Colonic mucosa (tissue), 4 donors: ENCODE data around the gene AP3S2. TPM values are rescaled to one million over a fixed set of nuclear protein-coding genes. Genes with fewer than 3 reads are reported as not detected.
"Not testable (repeated sequence)": the region's sequence is repeated elsewhere in the genome, so short reads cannot be mapped to it uniquely, and the experiment has no call there.

ENCODE experiments used
- DNase-seq: peaks from one replicate; pipeline ENCODE4 v3.0.0-alpha.2; 2020
- H3K27ac ChIP-seq: fragments of 200-600 bp; one replicate; pipeline ENCODE4 v1.8.0; 2021
- H3K27me3 ChIP-seq: fragments of 200-600 bp; one replicate; pipeline ENCODE4 v1.8.0; 2021
- H3K36me3 ChIP-seq: fragments of 200-600 bp; one replicate; pipeline ENCODE4 v1.8.0; 2021
- H3K4me1 ChIP-seq: fragments of 200-600 bp; one replicate; pipeline ENCODE4 v1.8.0; 2021; ENCODE audit warnings: mild to moderate bottlenecking
- H3K4me3 ChIP-seq: fragments of 200-600 bp; one replicate; pipeline ENCODE4 v1.8.0; 2021
- H3K9ac ChIP-seq, 2 donors: one replicate each; pipeline ENCODE4 v1.7.0; 2013; ENCODE audit warnings: control low read depth in 2 of 2, low read depth in 2 of 2, low read length in 2 of 2
- H3K9me3 ChIP-seq: fragments of 200-600 bp; one replicate; pipeline ENCODE4 v1.8.0; 2021
- CTCF ChIP-seq: fragments of 200-600 bp; IDR thresholded peaks from one replicate; pipeline ENCODE4 v1.8.0; 2022; ENCODE audit warnings: antibody characterized with exemption, mild to moderate bottlenecking
- intact Hi-C: fragments of 100-400 bp; cut with DNase I; formaldehyde crosslinking; loops from one replicate; pipeline ENCODE4 v1.14.1; 2022
- total RNA-seq, 2 donors: library from RNA; stranded (reverse); fragmentation: NEBNext Ultra II Directional in 1 of 2; extraction: Animal tissue kit (Norgen Biotek cat#: 25700) in 1 of 2; gene quantifications; one replicate each; pipeline ENCODE4 v1.2.1, GENCODE V29; 2021
- donor health status: healthy.
- donor health status: DM: no; HTN: no; CAD: no.
- donor health status: DM: no; HTN: no; CAD: no.

Gene AP3S2
- total RNA-seq, 2 donors from 2014 or later, result 44.5 to 48.6 TPM

- no peak overlapping the region for H3K9ac ChIP-seq
- no peak for TF ChIP-seq CTCF
- H3K27me3 ChIP-seq, result no peaks in the 10 kb centered on the region
- H3K9me3 ChIP-seq, result no peaks in the 10 kb centered on the region
- intact Hi-C loops, result no loop called here
- H3K4me3 ChIP-seq, result no peak overlapping the region
- no peaks in the 10 kb centered on the region for H3K36me3 ChIP-seq
- no peak for DNase-seq
- no peaks in the 10 kb centered on the region for H3K4me1 ChIP-seq
- no peak overlapping the region for H3K27ac ChIP-seq
Measured at GRCh38 chr15:89790661-89791060, 103.1 kb downstream of the AP3S2 start.

- Histone ChIP-seq H3K27me3 (no peaks in the 10 kb centered on the region), H3K36me3 (no peaks in the 10 kb centered on the region), H3K9me3 (no peaks in the 10 kb centered on the region), H3K4me1 (no peaks in the 10 kb centered on the region), H3K9ac (no peak overlapping the region), H3K4me3 (no peak overlapping the region), H3K27ac (no peak overlapping the region)
- intact Hi-C loops, result no loop called here
- DNase-seq, result no peak
- no peak for TF ChIP-seq CTCF
Measured at GRCh38 chr15:89790206-89790605, 103.6 kb downstream of the AP3S2 start.

GRCh38 chr15:89788585-89788984 is 105.2 kb downstream of the AP3S2 start:
- not testable (repeated sequence) for H3K36me3 ChIP-seq

GRCh38 chr15:89787944-89788343 is 105.8 kb downstream of the AP3S2 start:
- Histone ChIP-seq H3K4me1 (peaks cover 14% of the 10 kb centered on the region), H3K36me3 (no peaks in the 10 kb centered on the region), H3K9ac (no peak overlapping the region), H3K27me3 (no peaks in the 10 kb centered on the region), H3K27ac (no peak overlapping the region), H3K9me3 (no peaks in the 10 kb centered on the region), H3K4me3 (no peak overlapping the region)
- intact Hi-C loops, result no loop called here
- DNase-seq, result no peak
- TF ChIP-seq CTCF, result no peak

More at GRCh38 chr15:89788585-89788984, 105.2 kb downstream of the AP3S2 start:
- H3K27me3 ChIP-seq, H3K27ac ChIP-seq, DNase-seq, H3K4me3 ChIP-seq, H3K9ac ChIP-seq, intact Hi-C loops, H3K9me3 ChIP-seq: not testable (repeated sequence)
- H3K4me1 ChIP-seq, result peaks cover 14% of the 10 kb centered on the region

GRCh38 chr15:89785774-89786140 is 108.0 kb downstream of the AP3S2 start:
- H3K27me3 ChIP-seq, result no peaks in the 10 kb centered on the region
- H3K9ac ChIP-seq, result no peak overlapping the region
- DNase-seq, result no peak
- TF ChIP-seq CTCF, result no peak
- H3K4me3 ChIP-seq, result no peak overlapping the region
- intact Hi-C loops, result no loop called here
- H3K36me3 ChIP-seq, result no peaks in the 10 kb centered on the region
- H3K4me1 ChIP-seq, result peaks cover 23% of the 10 kb centered on the region
- peak overlapping the region; percentile 93 for H3K27ac ChIP-seq
- no peaks in the 10 kb centered on the region for H3K9me3 ChIP-seq

- H3K27me3 ChIP-seq, result no peaks in the 10 kb centered on the region
- H3K4me3 ChIP-seq, result no peak overlapping the region
- peaks cover 28% of the 10 kb centered on the region for H3K4me1 ChIP-seq
- H3K9me3 ChIP-seq, result no peaks in the 10 kb centered on the region
- peak; percentile 92 for DNase-seq
- no peak for TF ChIP-seq CTCF
- peak overlapping the region; percentile 46 to 73 for H3K9ac ChIP-seq
- intact Hi-C loops, result no loop called here
- H3K36me3 ChIP-seq, result no peaks in the 10 kb centered on the region
- peak overlapping the region; percentile 93 for H3K27ac ChIP-seq
Measured at GRCh38 chr15:89785064-89785773, 108.6 kb downstream of the AP3S2 start.
